Upper lobe of left lung (tissue), 4 donors: ENCODE results near the gene PLPPR2.

ENCODE experiments used
- EP300 ChIP-seq, 4 donors: sonication (generic); formaldehyde crosslinking; IDR thresholded peaks; one replicate each; pipeline ENCODE4 v1.5.1; 2017; ENCODE audit warnings: antibody characterized with exemption in 4 of 4, control low read depth in 2 of 4
- POLR2A ChIP-seq, 4 donors: fragments of 450-650 bp; IDR thresholded peaks; one replicate each; pipeline ENCODE4 v1.5.1; 2016 to 2017; ENCODE audit warnings: antibody characterized with exemption in 4 of 4, mild to moderate bottlenecking in 2 of 4
- TF ChIP-seq, protein P1 (sequence below), 6 experiments: fragments of 450-650 bp in 4 of 6; fragments of 200-600 bp in 2 of 6; sonication (generic) in 2 of 6; IDR thresholded peaks; one replicate each; pipeline ENCODE4 v1.5.1; 2016 to 2019; ENCODE audit warnings: antibody characterized with exemption in 6 of 6

DNA sequence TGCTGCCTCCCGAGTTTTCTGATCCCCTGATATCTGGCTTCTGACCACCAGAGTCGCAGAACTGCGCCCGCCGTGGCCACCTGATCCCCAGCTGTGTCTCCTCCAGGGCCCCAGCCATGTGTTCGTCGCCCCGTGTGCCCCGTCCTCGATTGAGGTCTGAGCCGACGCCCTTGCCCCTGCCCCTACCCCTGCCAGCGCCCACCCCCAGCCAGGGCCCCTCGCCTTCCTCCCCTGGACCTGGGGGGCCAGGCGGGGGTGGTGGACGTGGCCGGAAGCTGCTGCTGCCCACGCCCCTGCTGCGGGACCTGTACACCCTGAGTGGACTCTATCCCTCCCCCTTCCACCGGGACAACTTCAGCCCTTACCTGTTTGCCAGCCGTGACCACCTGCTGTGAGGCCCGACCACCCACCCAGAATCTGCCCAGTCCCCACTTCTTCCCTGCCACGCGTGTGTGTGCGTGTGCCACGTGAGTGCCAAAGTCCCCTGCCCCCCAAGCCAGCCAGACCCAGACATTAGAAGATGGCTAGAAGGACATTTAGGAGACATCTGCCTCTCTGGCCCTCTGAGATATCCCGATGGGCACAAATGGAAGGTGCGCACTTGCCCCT lies 9.2 kb downstream of the PLPPR2 start:
- TF ChIP-seq, protein P1, sequence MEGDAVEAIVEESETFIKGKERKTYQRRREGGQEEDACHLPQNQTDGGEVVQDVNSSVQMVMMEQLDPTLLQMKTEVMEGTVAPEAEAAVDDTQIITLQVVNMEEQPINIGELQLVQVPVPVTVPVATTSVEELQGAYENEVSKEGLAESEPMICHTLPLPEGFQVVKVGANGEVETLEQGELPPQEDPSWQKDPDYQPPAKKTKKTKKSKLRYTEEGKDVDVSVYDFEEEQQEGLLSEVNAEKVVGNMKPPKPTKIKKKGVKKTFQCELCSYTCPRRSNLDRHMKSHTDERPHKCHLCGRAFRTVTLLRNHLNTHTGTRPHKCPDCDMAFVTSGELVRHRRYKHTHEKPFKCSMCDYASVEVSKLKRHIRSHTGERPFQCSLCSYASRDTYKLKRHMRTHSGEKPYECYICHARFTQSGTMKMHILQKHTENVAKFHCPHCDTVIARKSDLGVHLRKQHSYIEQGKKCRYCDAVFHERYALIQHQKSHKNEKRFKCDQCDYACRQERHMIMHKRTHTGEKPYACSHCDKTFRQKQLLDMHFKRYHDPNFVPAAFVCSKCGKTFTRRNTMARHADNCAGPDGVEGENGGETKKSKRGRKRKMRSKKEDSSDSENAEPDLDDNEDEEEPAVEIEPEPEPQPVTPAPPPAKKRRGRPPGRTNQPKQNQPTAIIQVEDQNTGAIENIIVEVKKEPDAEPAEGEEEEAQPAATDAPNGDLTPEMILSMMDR (IDR thresholded peaks at IDR 0.05) = no peak
- TF ChIP-seq POLR2A (IDR thresholded peaks at IDR 0.05) (no peak), EP300 (IDR thresholded peaks at IDR 0.05) (no peak)
